Caki2 (cell line): Measurements from ENCODE around the gene SAMM50. TPM values are rescaled to one million over a fixed set of nuclear protein-coding genes. Genes with fewer than 3 reads are reported as not detected.

ENCODE experiments used
- DNase-seq: peaks from one replicate; pipeline ENCODE4 v3.0.0-alpha.2; 2015; ENCODE audit warnings: low read depth
- in situ Hi-C: cut with HindIII; loops from 2 replicates; pipeline ENCODE4 v1.10.0; 2016; ENCODE audit warnings: low sequenced_read_pairs, low pct_unique_long_range_greater_than_20kb, mixed read lengths
- total RNA-seq: library from RNA; depleted of rRNA; stranded (reverse); fragments of >200 nt; shearing (Covaris generic); gene quantifications from 2 replicates; pipeline ENCODE4 v1.2.3, GENCODE V29; 2014; ENCODE audit warnings: low replicate concordance

Gene SAMM50
- total RNA-seq, 1 experiment from 2014 or later: 71.6 TPM

- DNase-seq: no peak
- in situ Hi-C loops: no loop called here
These were observed 64.6 kb downstream of the SAMM50 start for GRCh38 chr22:44019846-44020245.

GRCh38 chr22:44020981-44021380 lies 65.7 kb downstream of the SAMM50 start:
- in situ Hi-C loops: no loop called here
- DNase-seq: peak; percentile 67

GRCh38 chr22:44023404-44024287 lies 68.4 kb downstream of the SAMM50 start:
- peak; percentile 74 for DNase-seq
- in situ Hi-C loops: no loop called here

GRCh38 chr22:44024288-44024921 lies 69.2 kb downstream of the SAMM50 start, which contains the start of gene PARVB:
TSS of gene PARVB (plus strand) at chr22:44024302. CDS start at chr22:44024340, 38 bp downstream.
- peak; percentile 22 for DNase-seq
- in situ Hi-C loops: no loop called here

GRCh38 chr22:44025171-44026065 lies 70.2 kb downstream of the SAMM50 start:
- DNase-seq: no peak
- in situ Hi-C loops: no loop called here

- no peak for DNase-seq
- in situ Hi-C loops: no loop called here
These were observed 70.9 kb downstream of the SAMM50 start for GRCh38 chr22:44026066-44026629.

- in situ Hi-C loops: no loop called here
- DNase-seq: no peak
These were observed 71.6 kb downstream of the SAMM50 start for GRCh38 chr22:44026630-44027511.

GRCh38 chr22:44028091-44028490 lies 72.8 kb downstream of the SAMM50 start:
- no peak for DNase-seq
- in situ Hi-C loops: no loop called here

DNA sequence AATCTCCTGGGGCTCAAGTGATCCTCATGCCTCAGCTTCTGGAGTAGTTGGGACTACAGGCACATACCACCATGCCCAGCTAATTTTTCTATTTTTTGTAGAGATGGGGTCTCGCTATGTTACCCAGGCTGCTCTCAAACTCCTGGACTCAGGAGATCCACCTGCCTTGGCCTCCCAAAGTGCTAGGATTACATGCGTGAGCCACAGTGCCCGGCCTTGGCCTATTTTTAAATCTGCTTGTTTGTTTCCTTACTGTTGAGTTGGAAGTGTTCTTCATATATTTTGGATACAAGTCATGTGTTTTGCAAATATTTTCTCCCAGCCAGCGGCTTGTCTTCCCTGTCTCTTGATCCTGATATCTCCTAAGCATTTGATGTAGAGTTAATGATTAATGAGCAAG lies 73.8 kb downstream of the SAMM50 start:
- in situ Hi-C loops: no loop called here
- DNase-seq: no peak

- no peak for DNase-seq
- in situ Hi-C loops: no loop called here
These were observed 74.9 kb downstream of the SAMM50 start for GRCh38 chr22:44030051-44030701.

- DNase-seq: no peak
- in situ Hi-C loops: no loop called here
These were observed 75.5 kb downstream of the SAMM50 start for GRCh38 chr22:44030702-44031082.

DNA sequence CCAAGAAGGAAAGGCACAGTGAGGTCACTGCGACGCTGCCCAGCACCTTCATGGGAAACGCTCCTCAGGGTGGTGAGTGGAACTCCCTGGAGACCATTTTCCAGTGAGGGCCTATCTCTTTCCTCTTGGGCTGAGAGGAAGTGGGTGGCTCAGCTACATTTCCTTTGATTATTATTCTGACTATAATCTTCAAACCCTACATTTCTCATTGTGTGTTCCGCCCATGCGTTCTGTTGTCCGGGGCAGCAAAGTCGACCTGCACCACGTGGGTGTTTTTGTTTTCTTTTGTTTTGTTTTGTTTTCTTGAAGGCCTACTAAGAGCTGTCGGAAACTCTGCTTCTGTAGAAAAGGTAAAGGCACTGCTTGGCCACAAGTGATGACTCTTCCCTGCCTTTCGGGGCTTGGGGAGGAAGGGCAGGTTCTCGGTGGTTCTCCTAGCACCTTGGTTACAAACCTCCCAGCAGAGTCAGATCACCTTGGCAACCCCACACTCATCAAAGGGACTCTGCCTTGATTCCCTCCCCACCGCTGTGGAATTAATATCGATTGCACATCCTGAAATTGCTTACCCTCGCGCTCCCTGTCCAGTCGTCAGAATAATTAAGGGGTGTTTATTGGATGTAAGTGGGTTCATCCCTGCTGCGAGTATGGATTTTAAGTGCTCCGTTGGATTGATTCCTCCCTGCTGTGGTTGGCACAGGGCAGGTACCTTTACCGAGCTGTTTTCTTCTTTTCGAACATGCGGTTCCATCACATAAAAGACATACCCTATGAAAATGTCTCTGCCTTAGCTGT lies 76.1 kb downstream of the SAMM50 start:
- in situ Hi-C loops: no loop called here
- no peak for DNase-seq

- in situ Hi-C loops: no loop called here
- no peak for DNase-seq
These were observed 77.0 kb downstream of the SAMM50 start for GRCh38 chr22:44032126-44032730.

DNA sequence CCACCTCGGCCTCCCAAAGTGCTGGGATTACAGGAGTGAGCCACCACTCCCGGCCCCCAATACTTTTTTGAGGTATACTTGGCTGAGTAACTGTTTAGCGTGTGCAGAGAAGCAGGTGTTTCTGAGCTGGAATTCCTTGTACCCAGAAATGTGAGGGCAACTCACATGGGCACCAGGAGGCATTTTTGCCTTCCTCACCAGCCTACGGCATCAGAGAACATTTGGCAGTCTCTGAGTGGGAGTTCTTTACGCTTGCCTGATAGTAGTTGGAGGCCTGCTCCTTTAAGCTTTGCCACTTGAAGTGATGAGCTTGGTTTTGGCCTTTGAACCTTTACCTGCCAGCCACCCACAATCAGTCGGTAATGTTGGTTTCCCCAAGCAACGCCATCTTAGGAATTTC lies 78.0 kb downstream of the SAMM50 start:
- no peak for DNase-seq
- in situ Hi-C loops: no loop called here

DNA sequence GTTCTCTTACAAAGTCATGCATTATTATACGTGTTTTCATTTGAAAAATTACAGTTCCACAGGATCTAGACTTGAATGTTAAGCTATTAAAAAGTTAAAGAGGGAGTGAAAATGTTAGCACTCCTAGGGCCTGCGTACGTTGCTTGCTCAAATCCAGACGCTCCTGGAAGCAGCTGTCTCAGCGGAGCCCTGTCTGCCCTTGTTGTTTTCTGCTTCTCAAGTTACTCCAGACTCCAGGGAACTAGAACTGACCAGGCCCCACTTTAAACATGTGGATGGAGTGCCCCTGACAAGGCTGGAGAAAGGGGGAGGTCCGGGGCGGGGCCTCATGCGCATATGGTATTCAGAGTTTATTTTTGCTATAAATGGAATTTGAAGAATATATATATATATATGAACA lies 78.5 kb downstream of the SAMM50 start:
- in situ Hi-C loops: no loop called here
- no peak for DNase-seq
